NCI-H2081 (cell line): Measurements from ENCODE around the gene CISTR.

Experiments used
- DNase-seq, 2 experiments: peaks; one replicate each; lab custom pipeline; 2025; lab: John Stamatoyannopoulos, UW

The CISTR gene

DNA sequence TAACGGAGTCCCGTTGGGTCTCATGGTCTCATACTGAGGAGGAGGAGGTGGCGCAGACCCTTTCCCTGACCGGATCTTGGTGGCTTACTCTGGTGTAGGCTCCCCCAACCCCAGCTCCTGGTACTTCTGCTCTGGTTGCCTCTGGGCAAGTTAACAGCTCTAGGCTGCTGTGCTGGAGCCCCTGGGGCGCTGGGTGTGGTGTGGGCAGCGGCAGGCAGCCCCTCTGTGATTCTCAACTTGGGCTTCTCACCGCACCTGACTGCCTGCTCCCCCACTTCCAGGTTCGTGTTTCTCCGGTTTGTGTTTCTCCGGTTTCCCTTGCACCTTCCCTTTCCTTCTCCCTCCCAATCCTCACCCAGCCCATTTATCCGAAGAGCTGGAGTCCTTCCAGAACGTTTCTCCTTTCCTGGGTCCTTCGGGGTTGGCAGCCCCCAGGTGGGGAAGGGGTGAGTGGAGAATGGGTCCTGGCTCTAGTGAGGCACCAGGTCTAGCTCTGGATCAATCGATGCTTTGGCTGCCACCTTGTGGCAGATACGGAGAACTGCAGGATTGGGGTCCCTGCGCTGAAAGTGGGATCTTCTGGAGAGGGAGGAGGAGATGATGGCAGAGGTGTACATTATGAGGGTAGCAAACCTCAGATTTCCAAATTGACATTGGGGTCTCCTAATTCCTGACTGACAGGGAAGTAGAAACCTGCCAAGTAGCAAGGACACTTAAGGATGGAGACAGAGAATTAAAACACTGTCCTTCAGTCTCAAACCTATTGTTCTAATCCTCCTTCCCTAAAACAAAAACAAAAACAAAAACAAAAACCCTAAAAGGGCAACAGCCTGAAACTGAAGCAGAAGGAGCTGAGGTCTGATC is 8.3 kb downstream of the CISTR start:
- peak; percentile 61 to 68 for DNase-seq

DNA sequence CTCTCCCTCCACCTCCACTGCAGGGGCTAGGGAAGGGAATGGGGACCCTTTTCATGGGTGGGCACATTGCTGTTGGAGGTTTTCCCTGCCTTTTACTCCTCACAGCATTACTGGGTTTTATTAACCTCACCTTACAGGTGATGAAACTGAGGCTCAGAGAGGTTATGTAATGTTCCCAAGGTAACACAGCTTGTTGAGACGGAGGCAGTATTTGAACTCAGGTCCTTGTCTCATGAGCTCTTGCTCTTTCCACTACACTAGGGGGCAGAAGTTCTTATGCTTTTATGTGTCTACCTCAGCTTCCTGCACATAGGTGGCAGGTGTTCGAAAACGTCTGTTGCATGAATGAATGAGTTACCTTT is 11.7 kb downstream of the CISTR start:
- no peak for DNase-seq

DNA sequence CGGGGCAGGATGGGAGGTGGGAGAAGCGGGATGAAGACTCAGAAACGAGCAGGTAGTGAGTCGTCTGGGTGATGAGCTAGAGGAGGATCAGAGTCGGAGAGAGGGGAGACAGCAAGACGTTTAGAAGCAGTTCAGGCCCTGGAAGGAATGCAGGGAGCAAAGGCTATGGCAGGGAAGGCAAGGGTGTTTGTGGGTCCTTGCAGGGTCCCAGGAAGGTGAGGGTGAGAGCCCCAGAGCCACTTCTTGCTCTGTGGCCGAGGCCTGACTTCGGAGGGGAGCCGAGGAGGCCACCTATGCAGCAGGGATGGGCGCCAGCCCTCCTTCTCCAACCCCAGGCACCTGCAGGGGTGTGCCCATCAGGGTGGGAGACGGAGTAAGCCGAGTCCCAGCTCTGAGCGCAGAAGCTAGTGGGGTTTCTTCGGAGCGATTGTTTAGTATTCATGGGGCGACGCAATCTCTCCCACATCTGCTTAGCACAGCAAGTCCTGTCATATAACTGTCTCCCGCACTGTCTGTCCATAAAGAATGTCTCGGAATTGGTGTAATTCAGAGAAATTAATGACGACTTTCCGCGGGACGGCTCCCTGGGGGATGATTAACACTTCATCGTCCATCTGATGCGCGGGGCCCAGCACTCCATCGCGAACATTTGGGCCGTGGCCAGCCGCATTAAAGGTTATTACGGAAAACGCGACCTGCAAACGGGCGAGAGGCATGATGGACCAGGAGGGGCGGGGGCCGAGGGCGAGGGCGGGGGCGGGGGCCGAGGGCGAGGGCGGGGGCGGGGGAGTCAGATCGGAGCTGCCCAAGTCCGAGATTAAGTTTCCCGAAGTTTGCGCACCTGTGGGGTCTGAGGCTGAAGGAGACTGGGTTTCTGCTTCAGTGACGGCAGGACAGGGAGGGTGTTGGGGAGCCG is 12.3 kb downstream of the CISTR start:
- peak in 1 of 2 experiments; percentile 35 for DNase-seq

DNA sequence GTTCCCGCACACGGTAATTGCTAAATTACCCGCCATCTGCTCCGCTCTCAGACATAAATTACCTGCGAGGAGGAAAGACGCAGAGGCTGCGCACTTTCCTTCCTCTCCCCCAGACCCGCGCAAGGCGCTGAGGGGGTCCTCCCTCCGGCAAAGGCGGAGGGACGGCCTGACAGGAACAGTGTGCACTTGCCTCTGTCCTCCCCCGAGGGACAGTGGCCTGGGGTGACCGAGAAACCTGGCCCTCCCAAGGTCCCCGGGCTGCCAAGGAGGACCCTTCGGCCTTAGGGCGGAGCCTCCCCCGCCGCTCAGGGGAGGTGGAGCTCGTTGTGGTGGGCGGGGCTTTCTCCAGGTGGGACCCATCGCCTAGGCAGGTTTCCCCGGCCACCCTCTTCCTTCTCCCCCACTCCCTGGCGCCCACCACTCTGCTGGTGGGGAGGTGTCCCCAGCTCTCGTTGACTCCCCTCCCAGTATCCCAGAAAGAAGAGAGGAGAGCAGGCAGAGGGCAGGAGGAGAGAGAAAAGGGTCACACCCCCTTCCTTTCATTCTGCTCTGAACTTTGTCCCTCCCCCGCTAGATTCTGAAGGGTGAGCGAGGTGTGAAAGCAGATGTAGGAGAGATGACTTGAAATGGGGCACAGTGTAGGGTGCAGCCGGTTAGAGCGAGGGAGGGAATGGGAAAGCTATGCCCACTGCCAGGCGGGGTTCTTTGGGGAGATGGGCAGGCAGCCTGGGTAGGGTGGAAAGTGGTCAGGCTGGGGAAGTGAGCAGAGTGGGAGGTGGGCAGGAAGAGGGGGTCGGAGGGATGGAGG is 13.2 kb downstream of the CISTR start:
- DNase-seq, result no peak

DNA sequence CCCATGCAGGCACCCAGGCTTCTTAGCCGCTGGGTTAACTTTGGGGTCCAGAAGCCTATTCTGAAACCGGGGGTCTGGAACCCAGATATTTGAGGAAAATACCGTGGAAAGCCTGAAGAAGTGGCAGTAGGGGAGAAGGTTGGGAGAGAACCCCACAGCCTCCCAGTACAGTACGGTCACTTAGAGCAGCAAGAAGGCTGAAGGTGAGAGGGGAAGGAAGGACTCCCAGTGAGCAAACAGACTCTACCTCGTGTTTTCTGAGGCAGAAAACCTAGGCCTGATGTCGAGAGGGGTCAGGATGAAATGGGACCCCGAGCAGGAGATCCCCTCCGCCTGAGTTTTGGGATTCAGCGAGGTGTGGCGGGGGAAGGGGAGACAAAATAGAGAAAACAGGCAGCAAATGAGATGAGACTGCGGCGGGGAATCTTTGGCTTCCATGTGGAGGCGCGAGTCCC is 13.8 kb downstream of the CISTR start:
- DNase-seq, result no peak

DNA sequence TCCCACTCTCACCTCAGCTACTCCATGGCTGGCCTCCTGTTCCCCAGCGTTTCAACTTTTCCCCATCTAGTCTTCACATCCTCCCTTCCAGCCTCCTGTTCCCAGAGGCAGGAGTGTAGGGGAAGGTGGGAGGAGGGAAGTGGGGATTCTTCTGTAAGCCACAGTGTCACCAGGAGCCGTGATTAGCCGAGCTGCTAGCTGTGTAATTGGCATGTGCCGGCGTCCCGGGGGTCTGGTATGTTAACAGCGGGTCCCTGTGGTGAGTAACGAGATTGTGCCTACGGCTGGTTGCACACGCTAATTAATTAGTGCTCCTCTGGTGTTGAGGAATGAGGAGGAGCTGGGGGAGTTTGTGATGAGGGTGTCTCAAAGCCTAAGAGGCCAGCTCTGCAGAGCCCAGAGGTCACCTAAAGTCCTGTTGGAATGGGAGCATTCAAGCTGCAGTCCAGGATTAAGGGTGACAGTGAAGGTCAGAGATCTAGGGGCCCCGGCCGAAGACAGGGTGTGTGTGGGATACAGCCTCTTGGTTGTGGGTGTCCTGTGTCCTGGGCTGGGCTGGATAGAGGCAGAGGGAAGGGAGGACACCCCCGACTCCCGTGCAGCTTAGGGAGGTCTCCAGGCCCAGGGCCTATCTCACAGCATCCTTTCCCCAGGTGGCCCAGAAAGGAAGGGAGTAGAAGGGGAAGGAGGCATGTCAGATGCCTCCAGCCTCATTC is 14.5 kb downstream of the CISTR start:
- DNase-seq, result no peak

DNA sequence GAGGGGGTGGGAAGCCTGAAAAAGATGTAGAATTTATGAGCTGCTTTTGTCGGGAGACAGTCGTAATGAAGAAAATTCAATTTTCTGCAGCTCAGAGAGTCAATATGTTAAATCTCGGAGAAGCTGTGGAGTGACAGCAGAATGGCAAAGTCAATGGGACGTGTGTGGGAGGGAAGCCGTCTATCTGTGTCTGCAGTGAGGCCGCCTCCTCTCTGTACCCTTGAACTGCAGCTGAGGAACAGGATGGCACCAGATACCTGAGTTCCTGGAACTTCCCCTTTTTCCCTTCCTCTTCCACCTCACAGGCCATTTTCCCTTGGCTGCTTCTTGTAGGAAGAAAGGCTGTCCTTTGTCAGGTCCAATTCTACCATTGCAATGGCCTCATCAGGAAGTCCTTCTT is 15.2 kb downstream of the CISTR start:
- DNase-seq, result no peak

DNA sequence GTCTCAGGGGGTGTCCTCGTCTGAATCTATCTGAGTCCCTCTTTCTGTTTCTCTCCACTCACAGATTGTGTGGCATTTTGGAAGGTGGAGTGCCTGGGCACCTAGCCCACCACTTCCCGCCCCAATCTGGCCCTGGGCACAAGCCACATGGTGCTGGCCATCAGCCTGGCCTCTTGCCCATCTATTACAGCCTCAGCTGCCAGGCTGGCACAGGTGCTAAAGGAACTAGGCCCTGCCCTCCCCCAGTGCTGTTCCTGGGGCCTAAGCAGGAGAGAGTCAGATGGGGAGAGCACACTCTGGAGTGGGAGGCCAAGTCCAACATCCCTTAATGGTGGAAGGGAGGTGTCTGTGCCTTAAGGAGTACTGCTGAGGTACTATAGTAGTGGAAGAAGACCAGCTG is 16.2 kb downstream of the CISTR start:
- no peak for DNase-seq

DNA sequence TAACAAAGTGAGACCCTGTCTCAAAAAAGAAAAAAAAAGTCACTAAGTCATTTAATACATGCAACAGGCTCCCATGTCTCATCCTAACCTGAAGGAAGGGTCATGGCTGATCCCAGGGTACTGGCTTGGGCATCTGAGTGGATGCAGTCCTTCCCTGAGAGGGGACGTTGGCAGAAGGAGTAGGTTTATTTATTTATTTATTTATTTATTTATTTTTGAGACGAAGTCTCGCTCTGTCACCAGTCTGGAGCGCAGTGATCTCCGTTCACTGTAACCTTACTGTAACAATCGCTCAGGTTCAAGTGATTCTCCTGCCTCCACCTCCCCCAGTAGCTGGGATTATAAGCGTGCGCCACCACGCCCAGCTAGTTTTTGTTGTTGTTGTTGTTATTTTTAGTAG is 17.4 kb downstream of the CISTR start:
- no peak for DNase-seq

DNA sequence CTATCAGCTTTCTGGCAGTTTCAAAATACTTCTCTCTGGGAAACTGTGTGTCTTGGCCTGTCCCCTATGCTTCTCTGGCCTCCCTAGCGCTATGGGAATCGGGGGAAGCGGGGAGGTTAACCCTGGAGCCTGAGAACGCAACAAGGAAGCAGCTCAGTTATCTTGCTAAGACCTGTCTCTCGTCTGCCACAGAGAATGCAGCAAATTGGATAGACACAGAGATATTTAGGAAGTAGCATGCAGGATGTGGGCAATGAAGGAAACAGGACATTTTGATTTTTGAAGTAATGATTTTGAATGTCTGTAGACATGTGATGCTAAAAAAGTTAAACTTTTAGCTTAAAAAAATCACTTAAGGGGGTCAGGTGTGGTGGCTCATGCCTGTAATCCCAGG is 18.0 kb downstream of the CISTR start:
- no peak for DNase-seq

DNA sequence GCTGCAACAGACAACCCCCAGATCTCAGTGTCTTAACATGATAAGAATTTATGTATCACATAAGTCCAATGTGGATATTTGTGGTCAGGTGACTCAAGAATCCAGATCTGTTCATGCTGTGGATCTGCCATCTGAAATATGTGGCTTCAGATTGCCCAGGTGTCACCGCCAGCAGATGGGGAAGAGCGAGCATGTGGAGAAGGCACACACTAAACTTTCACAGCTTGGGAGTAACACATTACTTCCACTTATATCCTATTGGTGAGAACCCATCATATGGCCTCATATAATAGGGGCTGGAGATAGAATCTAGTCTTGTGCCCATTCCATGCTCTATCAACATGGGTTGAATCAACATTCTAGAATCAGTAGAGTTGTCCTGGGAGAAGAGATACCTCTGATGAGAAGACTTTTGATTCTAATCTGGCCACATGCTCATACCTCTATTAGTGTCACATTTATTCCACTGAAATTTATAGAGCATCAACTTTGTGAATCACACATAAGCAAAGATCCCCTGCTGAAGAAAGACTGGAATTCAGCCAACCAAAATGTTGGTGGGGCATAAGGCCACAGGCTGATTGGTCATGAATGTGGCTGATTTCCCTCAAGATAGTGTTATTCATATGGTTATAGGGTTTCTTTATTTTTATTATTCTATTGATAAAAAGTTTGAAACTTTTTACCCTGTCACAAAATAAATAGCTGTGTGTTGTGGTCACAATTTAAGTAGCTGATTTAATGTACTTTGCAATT is 18.6 kb downstream of the CISTR start:
- no peak for DNase-seq

DNA sequence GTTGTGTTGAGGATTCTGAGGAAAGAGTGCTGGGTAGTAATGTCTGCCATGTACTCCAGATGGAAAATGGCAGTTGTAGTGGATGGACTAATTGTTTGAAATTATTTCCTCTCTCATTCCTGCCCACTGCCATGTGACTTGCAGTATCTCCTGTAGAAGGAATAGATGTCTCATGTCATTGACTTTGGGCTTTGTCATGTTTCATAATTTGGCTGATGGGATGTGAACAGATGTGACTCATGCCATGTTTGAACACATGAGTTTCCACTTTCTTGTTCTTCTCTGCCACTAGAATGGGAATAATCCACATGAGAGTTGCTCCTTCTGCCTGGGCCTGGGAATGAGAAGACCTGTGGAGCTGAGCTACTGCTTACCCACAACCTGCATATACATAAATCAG is 22.1 kb downstream of the CISTR start:
- DNase-seq, result no peak

DNA sequence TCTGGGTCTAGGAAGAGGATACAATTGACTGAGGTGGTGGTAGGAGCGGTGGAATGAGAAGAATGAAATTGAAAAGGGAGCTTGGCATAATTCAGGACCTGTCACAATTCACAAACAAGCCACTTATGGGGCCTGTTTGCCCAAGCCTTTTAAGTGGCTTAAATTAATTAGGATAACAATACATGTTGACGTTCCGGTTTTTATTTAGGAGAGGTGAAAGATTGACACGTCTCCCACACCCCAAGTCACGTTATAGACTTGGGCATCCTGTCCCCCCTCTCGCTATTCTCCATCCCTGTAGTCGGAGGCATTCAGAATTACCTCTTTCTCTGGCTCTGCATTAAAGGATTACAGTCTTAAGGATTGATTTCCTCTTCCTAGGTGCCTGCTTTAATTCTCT is 23.6 kb downstream of the CISTR start:
- no peak for DNase-seq

DNA sequence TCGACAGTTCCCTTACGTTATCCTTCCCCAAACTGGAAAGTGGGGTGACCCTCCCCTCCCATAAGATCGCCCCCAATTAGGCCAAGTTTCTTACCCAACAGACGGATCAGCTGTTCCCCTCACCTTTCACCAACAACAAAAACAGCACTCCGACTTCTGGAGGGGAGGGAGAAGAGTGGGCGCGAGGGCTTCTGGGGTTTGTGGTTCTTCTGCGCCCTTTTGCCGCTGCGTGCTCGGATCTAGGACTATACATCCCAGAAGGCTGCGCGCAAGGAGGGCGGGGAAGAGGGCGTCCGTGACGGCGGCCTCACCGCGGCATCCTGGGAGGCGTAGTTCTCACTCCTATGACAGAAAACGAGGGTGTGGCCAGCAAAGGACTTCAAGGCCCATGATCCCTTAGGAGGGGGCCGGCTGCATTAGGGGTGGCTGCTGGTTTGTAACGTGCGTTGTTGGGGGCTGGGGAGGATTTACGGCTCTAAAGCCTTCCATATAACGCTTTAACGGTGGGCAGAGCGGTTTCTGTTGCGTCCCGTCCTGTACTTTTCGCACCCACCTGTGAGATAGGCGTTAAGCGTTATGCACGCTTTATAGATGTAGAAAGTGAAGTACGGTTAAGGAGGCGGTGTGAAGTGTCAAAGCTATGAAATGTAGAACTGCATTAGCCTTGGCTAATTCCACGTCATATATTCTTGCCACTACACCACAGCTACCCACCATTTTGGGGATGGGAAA is 24.3 kb downstream of the CISTR start, which contains the start of gene CALCOCO1:
TSS of gene CALCOCO1 (minus strand) at position 143 of the 732 bp plus-strand sequence. CDS start 2,210 bp downstream, outside the sequence.
- peak; percentile 97 to 99 for DNase-seq

DNA sequence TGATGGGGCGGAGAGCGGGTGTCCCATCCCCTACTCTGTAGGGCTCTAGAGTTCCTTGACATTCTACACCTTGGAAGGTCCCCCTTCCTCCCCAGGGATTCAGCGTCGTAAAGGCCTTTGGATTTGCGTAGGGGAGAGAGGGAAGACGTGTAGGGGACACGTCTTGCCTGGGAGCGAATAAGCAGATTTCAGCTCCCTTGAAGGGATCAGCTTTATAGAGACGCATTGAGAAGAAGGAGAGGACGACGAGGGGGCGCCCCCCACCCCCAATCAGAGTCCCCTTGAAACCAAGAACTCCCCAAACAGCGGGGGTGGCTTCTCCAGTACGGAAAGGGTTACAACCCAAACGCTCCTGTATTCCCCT is 24.9 kb downstream of the CISTR start:
- DNase-seq, result no peak

DNA sequence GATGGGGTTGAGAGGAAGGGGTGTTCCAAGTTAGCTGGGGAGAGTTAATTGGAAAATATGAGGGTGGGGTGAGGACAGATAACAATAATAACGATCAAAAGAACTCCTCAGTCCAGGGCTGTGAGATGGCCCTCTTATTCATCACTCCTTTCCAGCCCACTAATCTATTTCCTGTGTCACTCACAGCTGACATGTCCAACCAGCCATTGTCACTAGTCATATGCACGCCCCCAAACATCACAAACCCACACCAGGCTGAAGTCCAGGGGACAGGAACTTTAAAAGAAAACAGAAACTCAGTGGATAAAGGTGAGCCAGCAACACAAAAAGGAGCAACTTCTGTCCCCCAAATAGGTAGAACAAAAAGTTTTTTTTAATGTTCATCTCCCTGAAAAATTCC is 25.4 kb downstream of the CISTR start:
- DNase-seq, result no peak

DNA sequence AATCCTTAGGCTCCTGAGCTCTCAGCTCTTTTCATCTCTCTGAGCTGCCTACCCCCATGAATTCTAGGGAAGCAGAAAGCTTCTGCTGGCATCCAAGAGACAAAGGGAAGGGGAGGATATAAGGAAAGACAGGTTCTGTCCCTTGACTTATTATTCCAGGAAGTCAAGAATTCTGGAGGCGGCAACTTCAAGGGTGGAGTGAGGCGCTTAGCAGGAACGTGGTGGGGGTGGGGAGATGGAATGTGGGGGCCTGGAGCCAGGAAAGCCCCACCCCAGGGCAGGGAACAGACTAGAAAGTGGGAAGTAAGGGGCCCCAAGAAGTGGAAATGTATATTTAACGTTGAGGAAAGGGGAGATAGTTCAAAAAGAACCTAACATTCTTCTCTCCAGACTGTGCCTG is 26.0 kb downstream of the CISTR start:
- no peak for DNase-seq

DNA sequence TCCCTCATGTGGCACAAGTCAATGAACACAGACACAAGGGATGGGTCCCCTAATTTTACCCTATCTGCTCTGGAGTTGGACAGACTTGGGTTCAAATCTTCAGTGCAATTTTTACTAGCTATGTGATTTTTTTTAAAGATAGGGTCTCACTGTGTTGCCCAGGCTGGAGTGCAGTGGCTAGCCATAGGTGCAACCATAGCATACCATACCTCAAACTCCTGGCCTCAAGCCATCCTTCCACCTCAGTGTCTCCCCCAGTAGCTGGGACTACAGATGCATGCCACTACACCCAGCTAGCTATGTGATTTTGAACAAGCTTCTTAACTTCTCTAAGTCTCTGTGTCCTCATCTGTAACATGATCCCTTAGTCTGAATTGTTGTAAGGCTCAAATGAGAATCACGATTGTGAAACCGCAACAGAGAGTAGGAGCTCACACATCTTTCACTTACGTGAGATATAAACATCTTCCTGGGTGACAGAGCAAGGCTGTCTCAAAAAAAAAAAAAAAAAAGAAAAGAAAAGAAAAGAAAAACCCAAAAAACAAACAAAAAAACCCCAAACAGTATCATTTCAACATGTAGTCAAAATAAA is 29.2 kb downstream of the CISTR start:
- DNase-seq, result no peak

DNA sequence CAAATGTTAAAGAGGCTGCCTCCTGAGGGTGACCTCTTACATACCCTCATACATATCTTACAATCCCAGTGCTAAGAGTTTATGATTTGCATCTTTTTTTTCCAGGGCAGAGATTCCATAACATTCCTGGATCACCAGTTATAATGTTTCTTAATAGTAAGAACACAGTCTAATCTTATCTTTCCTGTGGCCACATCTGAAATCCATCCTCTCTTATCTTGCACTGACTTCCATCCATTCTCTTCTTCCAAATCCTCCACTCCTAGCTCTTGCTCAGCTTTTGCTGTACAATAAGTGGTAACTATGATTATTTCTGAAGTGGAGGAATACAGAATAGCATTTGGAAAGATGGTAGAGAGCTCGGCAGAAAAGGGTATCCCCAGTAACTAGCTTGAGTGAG is 30.8 kb downstream of the CISTR start:
- no peak for DNase-seq

DNA sequence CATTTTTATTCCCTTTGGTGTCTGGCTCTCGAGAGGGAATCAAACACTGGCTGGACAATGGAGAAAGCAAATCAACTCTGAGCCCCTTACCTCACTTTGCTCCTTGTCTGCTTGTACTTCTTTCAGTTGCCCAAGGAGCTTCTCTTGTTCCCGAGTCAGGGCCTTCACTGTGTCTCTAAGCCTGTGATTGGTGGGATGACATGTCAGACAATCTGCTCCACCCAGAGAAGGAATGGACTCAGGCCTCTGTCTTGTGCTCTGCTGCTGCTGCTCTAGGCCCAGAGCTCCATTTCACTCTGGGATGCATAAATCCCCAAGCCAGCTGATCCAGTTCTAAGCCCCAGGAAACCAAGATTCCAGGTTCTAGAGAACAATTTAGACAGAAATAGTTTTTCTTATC is 32.1 kb downstream of the CISTR start:
- no peak for DNase-seq
